HG03108 (cell line): ENCODE measurements around the gene CMTM7.

Source experiments
- ATAC-seq: cut with Tn5 transposase; IDR thresholded peaks from one replicate; pipeline ENCODE4 v1.9.1; 2021; ENCODE audit warnings: moderate library complexity; ENCODE audit not compliant: unreplicated experiment

The CMTM7 gene

DNA sequence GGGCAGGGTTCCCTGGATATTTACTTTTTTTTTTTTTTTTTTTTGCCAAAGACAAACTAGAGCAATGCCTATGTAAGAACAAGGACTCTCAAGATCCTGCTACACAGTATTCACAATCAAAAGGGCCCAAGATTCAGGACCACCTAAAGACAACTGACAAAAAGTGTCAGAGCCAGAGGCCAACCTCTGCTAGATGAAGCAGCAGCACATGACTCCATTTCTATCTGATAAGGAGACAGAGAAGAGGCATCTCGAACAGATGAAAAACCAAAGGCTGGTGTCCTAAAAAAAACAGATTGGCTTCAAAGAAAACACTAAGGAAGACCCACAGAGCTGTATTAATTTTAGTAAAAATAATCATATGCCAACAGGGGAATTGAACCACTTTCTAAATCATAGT lies 91.0 kb downstream of the CMTM7 start:
- no peak for ATAC-seq

DNA sequence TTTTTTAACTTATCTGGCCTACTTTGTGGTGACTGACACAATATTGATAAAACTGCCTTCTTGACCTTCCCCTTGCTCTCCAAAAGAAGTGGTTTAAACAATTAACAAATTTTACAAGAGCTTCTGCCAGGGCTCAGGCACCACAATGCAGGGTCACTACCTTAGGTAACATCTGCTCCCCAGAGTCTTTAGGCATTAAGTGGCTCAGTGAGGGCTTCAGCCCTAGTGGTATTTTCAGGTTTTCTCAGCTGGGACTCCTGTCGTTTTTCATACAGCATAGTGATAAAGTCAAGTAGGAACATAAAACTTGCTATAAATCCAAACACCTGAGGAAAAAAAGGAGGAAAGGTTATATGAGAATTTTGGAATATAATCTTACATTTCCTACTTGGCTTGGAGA lies 92.1 kb downstream of the CMTM7 start:
- ATAC-seq: no peak

DNA sequence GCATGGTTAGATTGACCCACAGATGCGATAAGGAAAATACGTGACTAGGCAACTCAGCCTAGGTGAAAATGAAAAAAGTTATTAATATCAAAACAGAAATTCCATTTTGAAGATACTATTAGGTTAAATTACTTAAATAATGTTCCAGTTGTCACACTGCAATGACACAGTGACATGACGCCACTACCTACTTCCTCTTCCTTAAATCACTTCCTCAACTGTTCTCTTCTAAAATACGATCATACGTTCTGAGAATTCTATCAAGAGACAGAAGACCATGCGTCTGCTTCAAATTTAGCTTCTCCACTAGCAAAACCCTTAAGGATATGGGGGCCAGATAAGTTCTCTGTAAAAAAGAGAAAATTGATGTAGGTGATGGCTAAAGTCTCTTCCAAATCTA lies 92.8 kb downstream of the CMTM7 start:
- ATAC-seq: no peak

DNA sequence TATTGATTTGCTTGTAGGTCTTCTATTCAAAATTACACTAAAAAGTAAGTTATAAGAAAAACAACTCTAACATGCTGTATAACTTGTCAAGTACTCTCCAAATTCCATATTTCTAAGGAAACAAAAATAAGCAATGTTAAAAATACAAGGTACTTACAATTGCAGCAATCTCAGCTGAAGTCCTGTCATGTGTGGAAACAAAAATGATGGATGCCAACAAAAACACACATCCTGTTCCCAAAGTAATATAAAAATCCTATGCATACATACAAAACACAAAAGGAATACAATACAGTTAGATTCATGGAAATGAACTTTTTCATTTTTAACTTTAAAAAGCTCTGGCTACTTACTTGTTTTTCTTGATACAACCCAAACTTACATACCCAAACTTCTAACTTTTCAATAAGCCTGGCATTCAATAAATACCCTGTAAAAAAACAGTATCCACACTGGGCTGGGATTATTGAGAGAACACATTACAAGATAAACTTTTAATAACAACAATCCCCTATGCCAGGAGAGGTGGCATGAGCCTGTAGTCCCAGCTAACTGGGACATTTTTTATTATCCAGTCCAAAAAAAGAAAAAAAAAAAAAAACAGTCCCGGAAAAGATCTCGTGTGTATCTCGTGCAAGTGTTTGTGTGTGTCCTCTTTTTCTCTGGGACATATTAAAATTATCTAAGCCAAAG lies 96.3 kb downstream of the CMTM7 start:
- no peak for ATAC-seq

DNA sequence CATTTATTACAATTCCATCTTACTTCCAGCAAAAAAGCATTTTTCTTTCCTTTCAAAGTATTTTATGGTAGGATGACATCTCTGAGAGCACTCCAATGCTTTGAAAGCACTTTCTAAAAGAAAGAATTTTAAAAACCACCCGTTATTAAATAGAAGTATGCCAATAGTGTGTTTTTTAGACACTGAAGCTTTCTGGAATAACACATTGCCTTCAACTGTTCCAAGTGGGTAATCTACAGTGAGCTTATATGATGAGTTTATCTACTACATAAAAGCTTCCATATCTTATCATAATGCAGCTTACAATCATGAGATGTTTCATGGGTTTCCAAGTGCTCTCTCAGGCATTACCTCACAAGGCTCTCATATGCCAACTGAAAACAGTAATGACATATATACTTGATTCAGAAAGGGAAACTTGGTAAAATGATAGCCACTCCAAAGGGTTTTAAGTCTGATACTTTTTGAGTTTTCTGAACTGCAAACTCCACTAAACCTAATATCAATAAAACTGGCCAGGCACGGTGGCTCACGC lies 96.9 kb downstream of the CMTM7 start:
- no peak for ATAC-seq

DNA sequence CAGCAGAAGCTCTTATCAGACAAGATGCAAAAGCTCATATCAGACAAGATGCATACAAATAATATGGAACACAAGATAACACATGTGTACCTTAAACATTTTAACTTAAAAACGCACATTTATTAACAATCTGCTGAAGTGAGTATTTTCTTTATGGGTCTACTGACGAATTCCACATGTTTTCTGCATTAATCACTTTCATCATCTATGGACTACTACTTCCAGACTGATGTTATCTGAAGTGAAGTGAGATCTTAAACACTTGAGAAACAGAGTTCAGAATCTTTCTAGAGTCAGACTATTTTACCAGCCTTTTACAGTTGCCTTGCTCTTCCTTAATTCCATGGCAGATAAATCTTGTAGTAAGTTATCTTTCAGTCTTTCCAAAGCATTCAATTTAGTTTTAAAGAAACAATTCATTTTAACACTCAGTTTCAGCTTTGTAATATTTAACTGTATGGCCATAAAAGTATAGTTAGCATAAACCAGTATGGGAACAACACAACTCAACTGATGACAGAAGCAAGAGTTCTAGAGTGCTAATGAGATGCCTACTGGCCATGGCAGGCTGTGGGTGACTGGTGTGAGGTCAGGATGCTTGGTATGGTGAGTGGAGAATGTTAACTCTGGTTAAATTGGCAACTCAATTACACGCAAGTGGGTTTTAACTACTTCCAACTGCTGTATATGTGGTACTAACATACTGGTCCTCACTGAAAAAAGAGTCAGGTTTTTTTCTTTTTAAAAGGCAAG lies 101.2 kb downstream of the CMTM7 start:
- ATAC-seq: no peak

DNA sequence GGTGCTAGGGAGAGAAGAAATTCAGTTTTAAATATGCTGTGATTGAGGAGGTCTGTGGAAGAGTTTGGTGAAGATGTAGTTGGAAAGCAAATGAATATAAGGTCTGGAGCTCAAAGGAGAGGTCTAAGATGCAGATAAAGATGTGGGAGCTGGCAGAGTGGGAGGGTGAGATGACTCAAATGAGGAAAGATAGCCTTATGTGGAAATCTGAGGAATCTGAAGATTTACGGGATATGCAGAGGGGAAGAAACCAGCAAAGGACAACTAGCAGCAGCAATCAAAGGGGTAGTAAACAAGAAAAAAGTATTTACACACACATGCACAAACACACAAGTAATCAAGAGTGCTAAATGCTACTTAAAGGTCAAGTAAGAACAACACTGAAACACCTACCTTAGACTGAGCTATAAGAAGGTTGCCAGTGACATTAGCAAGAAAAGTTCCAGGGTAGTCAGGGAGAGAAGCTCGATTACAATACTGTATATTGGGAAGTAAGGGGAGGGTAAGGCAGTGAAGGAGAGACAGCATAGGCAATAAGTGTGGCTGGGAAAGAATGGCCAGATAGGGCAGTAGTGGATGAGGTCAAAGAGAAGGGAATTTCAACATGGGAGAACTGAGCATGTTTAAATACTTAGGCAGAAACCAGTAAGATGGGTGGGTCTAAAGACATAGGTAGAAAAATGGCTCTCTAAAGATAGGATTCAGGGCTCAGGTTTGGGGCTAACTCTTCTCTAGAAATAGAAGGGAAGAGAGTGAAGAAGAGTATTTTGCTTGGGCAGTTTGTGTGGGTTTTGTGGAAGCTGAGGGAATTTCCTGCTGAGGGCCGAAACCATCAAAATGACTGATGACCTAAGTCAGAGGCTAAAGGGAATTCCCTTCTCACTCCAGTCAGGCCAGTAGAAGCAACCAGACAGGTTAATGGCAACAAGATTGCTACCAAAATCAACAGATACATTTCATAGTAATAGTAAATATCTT lies 102.1 kb downstream of the CMTM7 start:
- peak; percentile 83 for ATAC-seq

DNA sequence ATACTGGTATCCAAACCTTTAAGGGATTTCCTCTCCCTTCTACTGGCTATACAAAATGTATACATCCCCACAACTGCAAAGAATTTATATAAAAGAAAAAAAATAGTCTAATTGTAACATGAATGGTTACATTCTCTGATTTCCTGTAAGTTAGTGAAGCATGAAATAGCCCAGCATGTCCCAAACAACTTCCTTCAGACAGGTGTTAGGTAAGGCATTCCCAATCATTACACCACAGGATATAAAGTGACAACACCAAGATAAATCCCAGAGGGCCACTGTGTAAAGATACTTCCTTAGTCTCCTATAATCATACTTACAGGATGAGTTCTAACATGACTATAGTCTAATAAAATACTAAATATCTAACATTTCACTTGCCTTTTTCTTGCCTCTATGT lies 103.4 kb downstream of the CMTM7 start:
- no peak for ATAC-seq

DNA sequence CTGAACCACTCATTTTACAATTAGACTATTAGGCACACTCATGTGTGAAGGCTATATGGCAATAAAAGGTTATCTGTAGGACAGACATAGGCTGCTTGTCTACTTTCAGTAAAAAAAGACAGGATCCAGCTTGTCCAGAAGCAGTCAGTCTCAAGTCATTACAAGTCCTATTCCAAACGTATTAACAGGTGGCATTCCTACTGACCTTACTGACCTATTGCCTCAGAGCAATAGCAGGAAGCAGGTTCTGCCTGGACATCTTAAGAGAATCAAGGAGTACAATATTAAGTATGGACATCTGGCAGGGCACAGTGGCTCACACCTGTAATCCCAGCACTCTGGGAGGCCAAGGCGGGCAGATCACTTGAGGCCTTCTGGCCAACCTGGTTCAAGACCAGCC lies 104.0 kb downstream of the CMTM7 start:
- ATAC-seq: no peak

DNA sequence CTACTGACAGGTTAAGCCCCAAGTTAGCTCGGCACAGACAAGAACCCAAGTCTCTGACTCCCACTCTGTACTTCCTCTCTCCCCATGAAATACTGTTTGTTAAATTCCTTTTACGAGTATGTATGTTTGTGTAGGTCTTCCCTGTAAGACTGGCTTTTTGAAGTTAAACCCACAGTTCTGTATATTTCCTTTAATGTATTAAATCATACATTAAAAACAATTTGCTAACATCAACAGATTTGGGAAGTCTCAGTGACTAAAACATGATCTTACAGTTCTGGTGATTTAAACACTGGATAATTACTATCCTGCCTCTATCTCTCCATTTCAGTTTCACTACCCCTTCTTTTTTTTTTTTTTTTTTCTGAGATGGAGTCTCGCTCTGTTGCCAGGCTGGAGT lies 106.6 kb downstream of the CMTM7 start:
- no peak for ATAC-seq

DNA sequence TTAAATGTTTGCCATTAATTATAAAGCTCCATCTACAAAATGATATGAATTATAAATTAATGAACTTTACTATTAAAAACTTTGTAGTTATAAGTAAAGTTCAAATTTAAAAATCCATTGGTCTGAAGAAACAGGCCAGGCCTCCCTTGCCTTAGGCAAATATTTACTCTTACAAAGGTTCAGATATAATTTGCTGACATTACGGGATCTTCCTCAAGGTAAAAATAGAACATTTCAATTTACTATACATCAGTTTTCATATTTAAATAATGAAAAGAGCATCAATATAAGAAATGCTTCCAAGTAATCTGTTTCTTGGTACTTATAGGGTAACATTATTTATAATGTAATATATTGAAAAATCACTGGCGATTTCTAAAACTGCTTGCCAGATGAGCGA lies 107.3 kb downstream of the CMTM7 start:
- ATAC-seq: no peak

DNA sequence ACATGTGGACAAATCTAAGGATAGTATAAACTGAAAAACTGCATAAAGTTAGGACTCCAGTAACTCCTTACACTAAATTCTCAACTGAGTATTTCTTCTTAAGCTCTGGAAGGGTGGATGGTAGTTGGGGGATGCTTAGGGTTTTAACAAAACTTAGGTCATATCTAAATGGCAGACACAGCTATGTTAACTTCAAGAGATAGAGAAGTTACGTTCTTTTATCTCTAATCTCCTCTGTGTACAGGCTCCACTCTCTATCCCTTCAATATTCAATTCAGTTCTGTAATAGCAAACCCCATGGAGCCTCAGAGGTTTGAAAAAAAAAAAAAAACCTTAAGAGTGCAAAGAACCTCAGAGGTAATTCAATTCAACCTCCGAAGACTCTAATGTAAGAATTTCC lies 107.9 kb downstream of the CMTM7 start:
- no peak for ATAC-seq

DNA sequence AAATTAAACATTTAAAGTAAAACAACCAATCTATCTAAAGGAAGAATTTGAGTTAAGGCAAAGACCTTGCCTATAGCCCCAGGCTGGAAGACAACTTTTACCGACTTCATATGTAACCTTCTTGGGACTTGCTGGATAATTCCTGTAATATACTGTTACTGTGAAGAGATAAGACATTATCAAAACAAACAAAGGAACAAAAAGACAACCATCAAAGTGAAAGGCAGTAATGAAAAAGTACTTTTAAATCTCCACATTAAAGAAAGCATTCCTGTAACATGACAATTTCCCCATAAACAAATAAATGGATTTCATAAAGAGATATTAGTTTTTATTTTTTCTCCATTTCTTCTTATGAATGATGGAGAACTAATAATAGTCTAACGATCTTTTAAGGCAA lies 108.6 kb downstream of the CMTM7 start:
- ATAC-seq: no peak

DNA sequence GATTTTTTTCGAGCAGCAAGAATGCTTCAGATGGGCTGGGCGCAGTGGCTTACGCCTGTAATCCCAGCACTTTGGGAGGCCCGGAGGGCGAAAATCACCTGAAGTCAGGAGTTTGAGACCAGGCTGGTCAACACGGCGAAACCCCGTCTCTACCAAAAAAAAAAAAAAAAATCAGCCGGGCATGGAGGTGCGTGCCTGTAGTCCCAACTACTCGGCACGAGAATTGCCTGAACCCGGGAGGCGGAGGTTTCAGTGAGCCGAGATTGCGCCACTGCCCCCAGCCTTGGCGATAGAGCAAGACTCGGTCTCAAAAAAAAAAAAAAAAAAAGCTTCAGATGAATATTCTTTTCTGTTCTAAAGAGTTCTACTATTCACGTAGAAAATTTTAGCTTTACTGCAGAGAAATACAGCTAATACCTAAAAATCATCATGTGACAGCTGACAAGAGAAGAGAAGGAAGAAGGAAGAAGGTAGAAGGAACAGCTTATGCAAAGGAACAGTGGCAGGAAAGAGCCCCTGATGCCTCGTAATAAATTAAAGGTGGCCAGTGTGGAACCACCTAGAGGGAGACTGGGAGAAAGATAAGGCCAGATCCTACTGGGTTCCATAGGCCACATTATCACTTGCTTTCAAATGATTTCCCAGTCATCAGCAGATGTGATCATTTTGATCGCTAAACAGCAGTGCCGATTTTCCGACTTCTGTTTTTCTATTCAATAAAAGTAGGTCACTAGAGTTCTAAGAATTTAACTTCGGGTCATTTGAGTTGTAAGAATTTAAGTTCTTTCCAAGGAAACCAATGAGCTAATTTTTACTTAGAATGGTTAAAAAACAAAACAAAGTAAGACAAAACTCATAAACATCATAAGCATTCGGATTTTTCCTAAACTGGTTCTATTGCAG lies 109.5 kb downstream of the CMTM7 start:
- no peak for ATAC-seq

DNA sequence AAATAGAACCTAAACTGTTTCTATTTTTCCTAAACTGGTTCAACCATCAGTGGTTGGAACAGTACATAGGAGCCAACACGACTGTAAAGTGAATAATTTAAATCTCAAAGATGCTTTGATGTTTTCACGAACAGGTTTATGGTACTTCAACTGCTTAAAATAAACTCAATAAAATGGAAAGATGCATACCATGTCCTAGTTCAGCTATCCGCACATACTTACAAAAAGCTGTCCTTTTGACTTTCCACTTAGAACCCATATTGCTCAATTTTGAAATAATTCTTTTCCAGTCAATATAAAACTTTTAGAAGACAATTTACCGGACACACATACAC lies 110.1 kb downstream of the CMTM7 start:
- ATAC-seq: no peak

DNA sequence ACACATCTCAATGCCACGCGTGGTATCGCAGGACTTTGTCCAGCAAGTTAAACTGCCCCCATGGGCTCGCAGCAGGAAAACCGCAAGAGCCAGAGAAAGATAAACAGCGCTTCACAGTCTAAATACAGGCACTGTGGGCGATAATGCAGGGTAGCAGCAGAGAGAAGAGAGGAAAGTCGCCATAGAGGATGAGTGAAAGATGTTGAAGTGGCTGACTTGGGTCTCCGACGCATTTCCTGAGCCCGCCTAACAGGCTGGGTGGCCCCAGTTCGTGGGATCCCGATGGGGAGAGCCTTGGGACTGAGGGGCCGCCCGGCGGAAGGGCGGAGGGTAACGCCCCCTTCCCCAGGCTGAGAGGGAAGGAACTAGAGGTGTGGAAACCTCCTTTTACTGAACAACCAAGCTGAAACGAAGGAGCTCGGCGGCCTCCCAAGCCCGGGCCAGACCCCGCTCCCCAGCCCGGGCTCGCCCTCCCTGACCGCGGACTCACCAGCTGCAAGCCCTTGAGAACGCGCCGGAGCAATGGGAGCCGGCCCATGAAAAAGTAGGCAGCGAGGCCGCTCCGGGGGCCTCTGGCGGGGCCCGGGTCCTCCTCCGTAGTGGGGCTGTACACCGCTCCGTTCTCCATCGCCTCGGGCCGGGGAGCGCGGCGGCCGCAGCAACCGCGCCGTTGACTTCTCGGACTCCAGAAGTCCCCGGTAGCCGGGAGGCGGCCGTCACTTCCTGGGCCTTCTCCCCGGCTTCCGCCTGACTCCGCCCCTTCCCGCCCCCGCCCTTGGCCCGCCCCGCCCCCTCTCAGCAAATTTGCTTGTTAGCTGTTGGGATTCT lies 110.7 kb downstream of the CMTM7 start, which contains the start of gene CMTM6:
Gene CMTM6 (minus strand): TSS at position 735 of the 828 bp plus-strand sequence. CDS start 107 bp downstream, at position 628.
- peak; percentile 69 for ATAC-seq

DNA sequence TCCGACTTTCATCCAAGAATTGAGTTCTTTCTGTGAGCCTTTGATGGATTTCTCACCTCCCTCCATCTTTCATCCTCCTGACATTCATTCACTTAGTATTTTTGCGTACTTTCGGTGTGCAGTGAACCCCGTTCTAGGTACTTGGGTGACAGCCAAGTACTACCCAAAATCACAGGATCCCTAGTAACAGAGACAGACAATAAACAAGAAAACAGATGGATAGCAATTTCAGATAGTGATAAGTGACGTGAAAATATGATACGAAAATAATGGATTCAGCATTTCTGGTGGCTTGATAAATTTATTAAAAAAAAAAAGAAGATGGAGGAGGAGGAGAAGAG lies 111.3 kb downstream of the CMTM7 start:
- no peak for ATAC-seq
